GM21447 (cell line): Measurements from ENCODE around the gene HIVEP2.

Experiments used
- ATAC-seq: cut with Tn5 transposase; IDR thresholded peaks from one replicate; pipeline ENCODE4 v1.9.1; 2021; ENCODE audit not compliant: unreplicated experiment

Gene HIVEP2

DNA sequence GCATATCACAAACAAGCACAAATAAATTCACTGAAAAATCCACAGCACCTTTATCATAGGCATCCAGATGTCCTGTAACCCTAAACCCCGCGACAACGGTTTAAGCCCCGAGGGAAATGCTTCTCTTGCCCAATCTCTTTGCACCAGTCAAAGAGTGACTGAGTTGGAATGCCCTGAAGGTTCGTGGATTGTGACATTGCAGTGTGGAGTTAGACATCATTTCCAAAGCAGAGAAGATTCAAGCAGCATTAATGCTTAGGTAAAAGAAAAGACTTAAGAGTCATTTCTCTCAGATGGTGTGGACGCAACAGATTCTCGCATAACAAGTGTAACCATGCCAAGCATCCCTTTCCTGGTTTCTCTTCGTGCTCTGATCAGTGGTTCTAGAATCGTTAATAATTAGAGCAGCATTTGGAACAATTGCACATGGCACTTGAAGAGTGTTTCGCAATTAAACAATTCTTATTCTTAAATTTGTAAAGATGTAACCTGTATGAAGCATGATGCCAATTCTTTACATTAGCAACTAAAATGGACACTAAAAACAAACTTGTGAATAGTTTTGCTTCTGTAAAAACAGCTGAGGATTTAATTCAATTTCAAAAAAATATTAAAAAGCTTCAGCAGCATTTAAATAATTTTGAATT is 121.6 kb downstream of the HIVEP2 start:
- no peak for ATAC-seq

- no peak for ATAC-seq
Measured at GRCh38 chr6:142822842-142823241, 122.1 kb downstream of the HIVEP2 start.

DNA sequence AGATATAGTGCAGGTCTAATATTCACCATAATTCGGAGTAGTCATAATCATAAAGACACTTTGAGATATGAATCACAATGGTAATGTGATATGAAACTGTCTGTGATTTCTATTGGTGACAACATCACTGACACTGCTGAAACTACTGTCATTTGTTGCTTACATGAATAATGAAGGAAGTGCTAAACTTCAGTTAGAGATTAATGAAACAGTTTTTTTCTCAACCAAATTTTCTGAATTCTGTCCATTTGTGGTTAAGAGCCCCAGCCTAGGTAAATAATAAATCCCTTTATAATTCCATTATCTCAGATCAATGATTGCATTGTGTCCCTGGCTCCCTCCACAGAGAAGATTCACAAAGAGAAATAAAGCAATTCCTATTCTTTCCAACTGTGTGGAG is 122.6 kb downstream of the HIVEP2 start:
- ATAC-seq = peak; percentile 63

GRCh38 chr6:142821860-142822259 is 123.1 kb downstream of the HIVEP2 start:
- no peak for ATAC-seq

GRCh38 chr6:142821164-142821716 is 123.7 kb downstream of the HIVEP2 start:
- ATAC-seq = no peak

- no peak for ATAC-seq
Measured at GRCh38 chr6:142820338-142821051, 124.5 kb downstream of the HIVEP2 start.

GRCh38 chr6:142819603-142820337 is 125.2 kb downstream of the HIVEP2 start:
- peak; percentile 70 for ATAC-seq

DNA sequence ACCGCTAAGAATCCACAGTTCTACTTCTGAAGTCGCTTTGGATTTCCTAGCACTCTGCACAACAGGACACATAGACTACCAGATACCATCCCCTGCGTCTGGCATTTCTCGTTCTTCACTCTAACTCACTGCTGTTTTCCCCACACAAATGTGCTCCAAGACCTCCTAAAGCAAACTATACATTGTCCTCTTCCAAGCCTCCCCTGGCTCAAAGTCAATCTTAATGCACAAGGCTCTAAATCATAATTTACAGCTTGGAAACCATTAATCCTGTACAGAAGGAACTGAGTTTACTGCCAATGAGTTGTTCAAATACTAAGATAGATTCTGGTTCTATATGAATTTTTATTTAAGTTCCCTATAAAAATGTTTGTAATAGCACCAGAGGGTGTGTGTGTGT is 128.5 kb downstream of the HIVEP2 start:
- ATAC-seq = no peak

- no peak for ATAC-seq
Measured at GRCh38 chr6:142816031-142816430, 128.9 kb downstream of the HIVEP2 start.

GRCh38 chr6:142811923-142812322 is 133.1 kb downstream of the HIVEP2 start:
- ATAC-seq = no peak

DNA sequence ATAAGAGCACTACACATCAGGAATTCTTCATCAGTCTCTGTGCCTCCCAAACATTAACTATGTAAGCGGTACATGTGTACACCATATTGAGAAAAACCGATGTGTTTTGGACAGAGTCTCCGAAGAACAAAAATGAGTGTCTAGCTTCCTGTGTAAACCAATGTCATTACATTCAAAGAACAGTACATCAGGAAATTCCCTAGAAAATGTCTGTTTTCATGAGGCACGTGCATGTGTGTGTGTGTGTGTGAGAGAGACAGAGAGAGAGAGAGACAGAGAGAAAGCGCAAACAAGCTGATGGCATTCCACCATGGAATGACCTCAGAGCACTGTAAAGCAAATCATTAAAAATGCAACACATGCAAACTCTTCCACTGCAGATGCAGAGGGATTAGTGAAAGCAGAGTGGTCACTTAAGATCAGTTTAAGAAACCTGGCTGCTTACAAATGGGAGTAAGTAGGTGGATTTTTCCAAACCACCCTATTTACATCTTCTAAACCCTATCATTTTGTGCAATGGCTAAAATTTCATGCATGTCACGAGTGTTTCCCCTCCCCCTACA is 133.9 kb downstream of the HIVEP2 start:
- no peak for ATAC-seq

DNA sequence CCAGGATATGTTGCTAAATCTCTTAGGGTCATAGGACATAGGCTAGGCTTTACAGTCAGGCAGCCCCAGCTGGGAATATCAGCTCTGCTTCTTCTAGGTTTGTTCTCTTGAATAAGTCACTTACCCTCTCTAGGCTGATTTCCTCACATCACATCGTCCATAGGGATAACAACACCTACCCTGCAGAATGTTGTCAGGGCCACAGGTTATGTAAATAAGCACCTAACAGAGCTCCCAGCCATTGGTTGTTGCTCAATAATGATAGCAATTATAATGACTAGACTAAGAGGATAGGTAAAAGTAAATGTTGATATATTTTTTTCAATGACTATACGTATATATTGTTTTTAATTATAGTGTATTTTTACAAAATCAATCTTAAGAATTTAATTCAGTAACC is 135.0 kb downstream of the HIVEP2 start:
- no peak for ATAC-seq

GRCh38 chr6:142808405-142809061 is 136.4 kb downstream of the HIVEP2 start:
- no peak for ATAC-seq

DNA sequence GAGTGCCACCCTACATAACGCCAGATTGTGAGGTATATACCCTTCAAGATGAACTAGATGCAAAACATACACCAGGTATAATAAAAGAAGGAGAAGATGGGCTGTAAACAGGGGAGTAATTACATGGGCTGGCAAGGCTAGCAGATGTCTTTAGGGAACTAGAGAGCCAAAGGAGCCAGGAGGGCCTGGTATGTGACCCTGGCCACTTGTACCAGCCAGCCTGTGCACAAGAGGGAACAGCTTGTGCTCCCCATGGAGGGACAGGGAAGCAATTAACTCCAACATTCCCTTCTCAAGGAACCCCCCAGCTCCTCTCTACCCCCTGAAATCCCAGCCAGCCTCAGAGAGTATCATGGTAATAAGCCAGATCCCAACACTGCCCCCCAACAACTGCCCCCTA is 139.9 kb downstream of the HIVEP2 start:
- ATAC-seq = no peak

GRCh38 chr6:142804490-142804889 is 140.5 kb downstream of the HIVEP2 start:
- ATAC-seq = no peak

DNA sequence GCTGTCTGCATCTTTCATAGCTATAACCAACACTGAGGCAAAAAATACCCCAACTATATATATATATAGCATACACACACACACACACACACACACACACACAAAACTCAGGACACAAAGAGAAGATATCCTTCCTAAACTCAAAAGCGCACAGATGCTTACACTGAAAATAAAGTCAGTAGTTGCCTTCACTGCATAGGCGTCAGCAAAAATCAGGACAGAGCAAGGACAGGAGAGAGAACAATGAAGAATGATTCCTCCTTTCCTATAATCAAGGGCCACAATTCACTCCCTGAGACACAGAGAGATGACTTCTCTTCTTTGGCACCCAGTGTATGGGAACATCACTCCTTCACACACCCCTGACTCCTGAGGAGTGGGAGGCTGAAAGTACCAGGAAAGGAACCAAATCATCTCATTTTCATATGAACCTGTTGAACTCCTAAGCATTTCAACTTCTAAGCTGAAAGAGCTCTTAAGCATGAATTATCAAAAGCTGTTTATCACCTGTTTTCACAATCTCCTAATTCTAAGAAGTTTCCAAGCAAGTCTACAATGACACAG is 141.4 kb downstream of the HIVEP2 start:
- no peak for ATAC-seq

GRCh38 chr6:142803032-142803431 is 141.9 kb downstream of the HIVEP2 start:
- no peak for ATAC-seq

GRCh38 chr6:142802124-142802523 is 142.9 kb downstream of the HIVEP2 start:
- ATAC-seq = peak; percentile 44

- ATAC-seq = no peak
Measured at GRCh38 chr6:142800240-142800639, 144.7 kb downstream of the HIVEP2 start.

DNA sequence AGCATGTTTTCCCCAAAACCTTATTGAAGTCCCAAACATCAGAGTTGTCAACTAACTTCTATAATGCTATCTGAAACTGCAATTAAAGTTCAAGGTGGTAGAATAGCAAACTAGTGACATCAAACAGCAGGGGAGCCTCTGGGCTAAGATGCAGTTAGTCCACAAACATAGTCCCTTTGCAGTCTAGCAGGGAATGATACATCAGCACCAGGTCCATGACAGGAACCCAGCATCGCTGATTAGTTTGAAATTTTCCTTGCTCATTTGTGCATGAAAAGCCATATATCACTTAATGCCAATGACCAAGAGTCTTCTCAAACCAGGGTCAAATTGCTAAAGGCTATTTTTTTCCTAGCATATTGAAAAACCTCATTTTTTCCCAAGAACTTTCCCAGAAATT is 145.3 kb downstream of the HIVEP2 start:
- ATAC-seq = no peak

- no peak for ATAC-seq
Measured at GRCh38 chr6:142797159-142797558, 147.8 kb downstream of the HIVEP2 start.
